HepG2 (cell line): ENCODE data around the gene PRRT1. TPM values are rescaled to one million over a fixed set of nuclear protein-coding genes. Genes with fewer than 3 reads are reported as not detected.
A peak's percentile ranks its signal among the peaks of the same experiment; 100 is the strongest.

ENCODE experiments used
- BCL6 ChIP-seq: IDR thresholded peaks from 2 replicates; pipeline ENCODE4 v1.6.1; 2016; ENCODE audit warnings: missing genetic modification reagents, missing compliant biosample characterization
- BORCS8-MEF2B ChIP-seq: sonication (generic); formaldehyde crosslinking; IDR thresholded peaks from 2 replicates; pipeline ENCODE4 v1.8.0; 2022; ENCODE audit warnings: mild to moderate bottlenecking, missing genetic modification reagents
- ESRRA ChIP-seq: sonication (generic); formaldehyde crosslinking; IDR thresholded peaks from 2 replicates; pipeline ENCODE4 v1.5.1; 2020; ENCODE audit warnings: mild to moderate bottlenecking, low read depth, missing genetic modification reagents
- KMT2B ChIP-seq: IDR thresholded peaks from 2 replicates; pipeline ENCODE4 v1.6.1; 2016; ENCODE audit warnings: missing genetic modification reagents, missing compliant biosample characterization
- MIER2 ChIP-seq: IDR thresholded peaks from 2 replicates; pipeline ENCODE4 v1.6.1; 2016; ENCODE audit warnings: missing biosample characterization, missing genetic modification reagents
- NR2F6 ChIP-seq, 2 experiments: IDR thresholded peaks; 2 replicates each; pipeline ENCODE4 v1.6.1; 2016; ENCODE audit warnings: antibody characterized with exemption in 1 of 2, mild to moderate bottlenecking in 1 of 2
- POGZ ChIP-seq: sonication (generic); formaldehyde crosslinking; IDR thresholded peaks from 2 replicates; pipeline ENCODE4 v1.4.0; 2020; ENCODE audit warnings: mild to moderate bottlenecking, missing genetic modification reagents
- POLR2AphosphoS5 ChIP-seq: IDR thresholded peaks from 2 replicates; pipeline ENCODE4 v1.6.1; 2012; ENCODE audit warnings: low read depth, low read length
- RELA ChIP-seq: sonication (generic); formaldehyde crosslinking; IDR thresholded peaks from 2 replicates; pipeline ENCODE4 v1.4.0; 2020; ENCODE audit warnings: missing genetic modification reagents
- SIX1 ChIP-seq: sonication (generic); formaldehyde crosslinking; IDR thresholded peaks from 2 replicates; pipeline ENCODE4 v1.4.0; 2020; ENCODE audit warnings: missing genetic modification reagents, borderline replicate concordance
- SPEN ChIP-seq: sonication (generic); formaldehyde crosslinking; IDR thresholded peaks from 2 replicates; pipeline ENCODE4 v1.5.1; 2020; ENCODE audit warnings: low read depth, mild to moderate bottlenecking, missing genetic modification reagents
- STAG1 ChIP-seq: sonication (generic); formaldehyde crosslinking; IDR thresholded peaks from 2 replicates; pipeline ENCODE4 v1.4.0; 2020; ENCODE audit warnings: missing genetic modification reagents
- TARDBP ChIP-seq: sonication (generic); formaldehyde crosslinking; IDR thresholded peaks from 2 replicates; pipeline ENCODE4 v1.8.0; 2022; ENCODE audit warnings: mild to moderate bottlenecking, missing genetic modification reagents
- ZNF850 ChIP-seq: sonication (generic); formaldehyde crosslinking; conservative IDR thresholded peaks from 2 replicates; pipeline ENCODE4 v1.9.0; 2021; ENCODE audit warnings: mild to moderate bottlenecking, missing genetic modification reagents
- polyA plus RNA-seq, 8 experiments: library from polyadenylated mRNA; depleted of rRNA in 3 of 8; stranded (reverse) in 7 of 8; unstranded in 1 of 8; fragments of >200 nt; fragmentation: Illumina TruSeq in 4 of 8; extraction: Trizol in 4 of 8; gene quantifications; 2 replicates each; pipeline versions ENCODE4 v1.2.1 to v1.2.3, GENCODE V29; 2011 to 2016; ENCODE audit warnings: low read depth in 4 of 8, missing spikeins in 1 of 8, mixed read lengths in 1 of 8; ENCODE audit not compliant: insufficient read depth in 1 of 8
- total RNA-seq, 5 experiments: library from RNA; depleted of rRNA; stranded (reverse); fragments of >200 nt; fragmentation: Illumina TruSeq; extraction: Trizol; gene quantifications; 2 replicates each; pipeline ENCODE4 v1.2.3, GENCODE V29; 2016; ENCODE audit warnings: low read depth in 1 of 5
- TF ChIP-seq, protein P1 (sequence below): sonication (generic); formaldehyde crosslinking; IDR thresholded peaks from 2 replicates; pipeline ENCODE4 v1.8.1; 2023; ENCODE audit warnings: mild to moderate bottlenecking, inconsistent platforms, moderate library complexity, missing genetic modification reagents, borderline replicate concordance
- TF ChIP-seq, protein P2 (sequence below): sonication (generic); formaldehyde crosslinking; IDR thresholded peaks from 2 replicates; pipeline ENCODE4 v1.4.0; 2020; ENCODE audit warnings: missing genetic modification reagents, borderline replicate concordance
- TF ChIP-seq, protein P3 (sequence below): sonication (generic); formaldehyde crosslinking; IDR thresholded peaks from 2 replicates; pipeline ENCODE4 v1.4.0; 2020; ENCODE audit warnings: mild to moderate bottlenecking, missing genetic modification reagents, borderline replicate concordance

Gene PRRT1
- total and polyA plus RNA-seq, 2 of the 13 experiments (the other 11 are each of a cell fraction or from before 2014, with no cell fraction given) = 0.64 to 1.4 TPM

DNA sequence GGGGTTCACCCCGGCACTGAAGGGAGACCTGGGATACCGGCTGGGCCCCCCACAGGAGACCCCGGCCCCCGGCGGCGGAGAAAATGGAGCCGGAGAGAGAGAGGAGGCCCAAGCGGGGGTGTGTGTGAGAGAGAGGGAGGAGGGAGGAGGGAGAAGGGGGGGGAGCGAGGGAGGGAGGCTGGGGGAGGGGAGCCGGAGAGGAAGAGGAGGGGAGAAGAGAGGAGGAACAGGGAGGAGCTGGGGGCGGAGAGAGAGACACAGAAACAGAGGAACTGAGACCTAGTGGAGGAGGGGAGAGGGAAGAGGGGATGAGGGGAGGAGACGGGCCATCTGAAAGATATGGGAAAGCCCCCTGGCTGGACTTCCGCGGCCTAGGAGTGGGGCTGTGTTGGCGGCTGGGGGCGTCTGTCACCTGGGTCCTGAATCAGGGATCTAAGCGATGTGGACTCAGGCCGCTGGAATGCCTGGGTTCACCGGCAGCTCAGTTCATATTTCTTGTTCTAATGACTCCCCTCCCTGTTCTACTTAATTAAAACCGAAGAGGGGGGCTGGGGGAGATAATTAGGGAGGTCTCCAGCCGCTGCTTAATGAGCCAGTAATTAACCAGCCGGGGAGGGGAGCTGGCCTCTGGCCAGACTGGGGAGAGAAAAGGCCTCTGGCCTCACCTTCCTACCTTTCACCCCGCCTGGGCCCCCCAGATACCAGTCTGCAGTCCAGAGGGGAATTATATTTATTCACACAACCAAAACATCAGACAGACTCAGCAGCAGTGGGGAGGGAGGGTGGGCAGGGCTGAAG is 38.5 kb upstream of the PRRT1 start, which contains the start of gene PBX2 (continued):
- TF ChIP-seq ZNF850 (CRISPR knock-in tag) = no peak
- TF ChIP-seq, protein P1, sequence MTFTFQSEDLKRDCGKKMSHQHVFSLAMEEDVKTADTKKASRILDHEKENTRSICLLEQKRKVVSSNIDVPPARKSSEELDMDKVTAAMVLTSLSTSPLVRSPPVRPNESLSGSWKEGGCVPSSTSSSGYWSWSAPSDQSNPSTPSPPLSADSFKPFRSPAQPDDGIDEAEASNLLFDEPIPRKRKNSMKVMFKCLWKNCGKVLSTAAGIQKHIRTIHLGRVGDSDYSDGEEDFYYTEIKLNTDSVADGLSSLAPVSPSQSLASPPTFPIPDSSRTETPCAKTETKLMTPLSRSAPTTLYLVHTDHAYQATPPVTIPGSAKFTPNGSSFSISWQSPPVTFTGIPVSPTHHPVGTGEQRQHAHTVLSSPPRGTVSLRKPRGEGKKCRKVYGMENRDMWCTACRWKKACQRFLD (CRISPR knock-in tag) = no peak
- TF ChIP-seq SPEN (CRISPR knock-in tag) = peak; percentile 49; the same call in 1 of the 2 replicates
- peak; percentile 48; the same call in 1 of the 2 replicates for TF ChIP-seq KMT2B
- TF ChIP-seq, protein P2, sequence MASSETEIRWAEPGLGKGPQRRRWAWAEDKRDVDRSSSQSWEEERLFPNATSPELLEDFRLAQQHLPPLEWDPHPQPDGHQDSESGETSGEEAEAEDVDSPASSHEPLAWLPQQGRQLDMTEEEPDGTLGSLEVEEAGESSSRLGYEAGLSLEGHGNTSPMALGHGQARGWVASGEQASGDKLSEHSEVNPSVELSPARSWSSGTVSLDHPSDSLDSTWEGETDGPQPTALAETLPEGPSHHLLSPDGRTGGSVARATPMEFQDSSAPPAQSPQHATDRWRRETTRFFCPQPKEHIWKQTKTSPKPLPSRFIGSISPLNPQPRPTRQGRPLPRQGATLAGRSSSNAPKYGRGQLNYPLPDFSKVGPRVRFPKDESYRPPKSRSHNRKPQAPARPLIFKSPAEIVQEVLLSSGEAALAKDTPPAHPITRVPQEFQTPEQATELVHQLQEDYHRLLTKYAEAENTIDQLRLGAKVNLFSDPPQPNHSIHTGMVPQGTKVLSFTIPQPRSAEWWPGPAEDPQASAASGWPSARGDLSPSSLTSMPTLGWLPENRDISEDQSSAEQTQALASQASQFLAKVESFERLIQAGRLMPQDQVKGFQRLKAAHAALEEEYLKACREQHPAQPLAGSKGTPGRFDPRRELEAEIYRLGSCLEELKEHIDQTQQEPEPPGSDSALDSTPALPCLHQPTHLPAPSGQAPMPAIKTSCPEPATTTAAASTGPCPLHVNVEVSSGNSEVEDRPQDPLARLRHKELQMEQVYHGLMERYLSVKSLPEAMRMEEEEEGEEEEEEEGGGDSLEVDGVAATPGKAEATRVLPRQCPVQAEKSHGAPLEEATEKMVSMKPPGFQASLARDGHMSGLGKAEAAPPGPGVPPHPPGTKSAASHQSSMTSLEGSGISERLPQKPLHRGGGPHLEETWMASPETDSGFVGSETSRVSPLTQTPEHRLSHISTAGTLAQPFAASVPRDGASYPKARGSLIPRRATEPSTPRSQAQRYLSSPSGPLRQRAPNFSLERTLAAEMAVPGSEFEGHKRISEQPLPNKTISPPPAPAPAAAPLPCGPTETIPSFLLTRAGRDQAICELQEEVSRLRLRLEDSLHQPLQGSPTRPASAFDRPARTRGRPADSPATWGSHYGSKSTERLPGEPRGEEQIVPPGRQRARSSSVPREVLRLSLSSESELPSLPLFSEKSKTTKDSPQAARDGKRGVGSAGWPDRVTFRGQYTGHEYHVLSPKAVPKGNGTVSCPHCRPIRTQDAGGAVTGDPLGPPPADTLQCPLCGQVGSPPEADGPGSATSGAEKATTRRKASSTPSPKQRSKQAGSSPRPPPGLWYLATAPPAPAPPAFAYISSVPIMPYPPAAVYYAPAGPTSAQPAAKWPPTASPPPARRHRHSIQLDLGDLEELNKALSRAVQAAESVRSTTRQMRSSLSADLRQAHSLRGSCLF (CRISPR knock-in tag) = no peak
- peak; percentile 83 for TF ChIP-seq POLR2AphosphoS5
- peak; percentile 88; the same call in 1 of the 2 replicates for TF ChIP-seq RELA (CRISPR knock-in tag)
- no peak for TF ChIP-seq BCL6
- 0 out of 2 replicates have a peak, but pooled peaks have one; percentile 11 for TF ChIP-seq BORCS8-MEF2B (CRISPR knock-in tag)
- 0 out of 2 replicates have a peak, but pooled peaks have one; percentile 38 for TF ChIP-seq ESRRA (CRISPR knock-in tag)
- peak; percentile 39 for TF ChIP-seq POGZ (CRISPR knock-in tag)
- peak; percentile 41; the same call in 1 of the 2 replicates for TF ChIP-seq SIX1
- TF ChIP-seq STAG1 (CRISPR knock-in tag) = no peak
- TF ChIP-seq MIER2 (CRISPR knock-in tag) = 0 out of 2 replicates have a peak, but pooled peaks have one; percentile 30
- TF ChIP-seq TARDBP (CRISPR knock-in tag) = 0 out of 2 replicates have a peak, but pooled peaks have one; percentile 20
- TF ChIP-seq, protein P3, sequence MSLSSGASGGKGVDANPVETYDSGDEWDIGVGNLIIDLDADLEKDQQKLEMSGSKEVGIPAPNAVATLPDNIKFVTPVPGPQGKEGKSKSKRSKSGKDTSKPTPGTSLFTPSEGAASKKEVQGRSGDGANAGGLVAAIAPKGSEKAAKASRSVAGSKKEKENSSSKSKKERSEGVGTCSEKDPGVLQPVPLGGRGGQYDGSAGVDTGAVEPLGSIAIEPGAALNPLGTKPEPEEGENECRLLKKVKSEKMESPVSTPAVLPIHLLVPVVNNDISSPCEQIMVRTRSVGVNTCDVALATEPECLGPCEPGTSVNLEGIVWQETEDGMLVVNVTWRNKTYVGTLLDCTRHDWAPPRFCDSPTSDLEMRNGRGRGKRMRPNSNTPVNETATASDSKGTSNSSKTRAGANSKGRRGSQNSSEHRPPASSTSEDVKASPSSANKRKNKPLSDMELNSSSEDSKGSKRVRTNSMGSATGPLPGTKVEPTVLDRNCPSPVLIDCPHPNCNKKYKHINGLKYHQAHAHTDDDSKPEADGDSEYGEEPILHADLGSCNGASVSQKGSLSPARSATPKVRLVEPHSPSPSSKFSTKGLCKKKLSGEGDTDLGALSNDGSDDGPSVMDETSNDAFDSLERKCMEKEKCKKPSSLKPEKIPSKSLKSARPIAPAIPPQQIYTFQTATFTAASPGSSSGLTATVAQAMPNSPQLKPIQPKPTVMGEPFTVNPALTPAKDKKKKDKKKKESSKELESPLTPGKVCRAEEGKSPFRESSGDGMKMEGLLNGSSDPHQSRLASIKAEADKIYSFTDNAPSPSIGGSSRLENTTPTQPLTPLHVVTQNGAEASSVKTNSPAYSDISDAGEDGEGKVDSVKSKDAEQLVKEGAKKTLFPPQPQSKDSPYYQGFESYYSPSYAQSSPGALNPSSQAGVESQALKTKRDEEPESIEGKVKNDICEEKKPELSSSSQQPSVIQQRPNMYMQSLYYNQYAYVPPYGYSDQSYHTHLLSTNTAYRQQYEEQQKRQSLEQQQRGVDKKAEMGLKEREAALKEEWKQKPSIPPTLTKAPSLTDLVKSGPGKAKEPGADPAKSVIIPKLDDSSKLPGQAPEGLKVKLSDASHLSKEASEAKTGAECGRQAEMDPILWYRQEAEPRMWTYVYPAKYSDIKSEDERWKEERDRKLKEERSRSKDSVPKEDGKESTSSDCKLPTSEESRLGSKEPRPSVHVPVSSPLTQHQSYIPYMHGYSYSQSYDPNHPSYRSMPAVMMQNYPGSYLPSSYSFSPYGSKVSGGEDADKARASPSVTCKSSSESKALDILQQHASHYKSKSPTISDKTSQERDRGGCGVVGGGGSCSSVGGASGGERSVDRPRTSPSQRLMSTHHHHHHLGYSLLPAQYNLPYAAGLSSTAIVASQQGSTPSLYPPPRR (CRISPR knock-in tag) = 0 out of 2 replicates have a peak, but pooled peaks have one; percentile 38
- TF ChIP-seq NR2F6 (IDR thresholded peaks at IDR 0.05) = no peak
- peak; percentile 47; the same call in 1 of the 2 replicates for TF ChIP-seq NR2F6 (CRISPR knock-in tag; IDR thresholded peaks at IDR 0.05)
